ENCODE results near the gene DHX16.
A peak's percentile ranks its signal among the peaks of the same experiment; 100 is the strongest.

- TF ChIP-seq CTCF (conservative IDR thresholded peaks at IDR 0.05; ENCODE audit: low read depth, low read length) (peak; percentile 54), POLR2A (IDR thresholded peaks at IDR 0.05; ENCODE audit: low read depth, low read length) (peak; percentile 76), RCOR1 (IDR thresholded peaks at IDR 0.05; ENCODE audit: insufficient replicate concordance, low read length) (no peak), SMC3 (IDR thresholded peaks at IDR 0.05; ENCODE audit: low read depth, low read length) (no peak), RAD21 (IDR thresholded peaks at IDR 0.05; ENCODE audit: low read length) (no peak; the same call in 1 of the 2 replicates), MAZ (IDR thresholded peaks at IDR 0.05; ENCODE audit: borderline replicate concordance, low read depth, low read length) (peak; percentile 93; the same call in 1 of the 2 replicates), CEBPB (IDR thresholded peaks at IDR 0.05; ENCODE audit: low read depth, low read length) (no peak), CHD1 (IDR thresholded peaks at IDR 0.05; ENCODE audit: low read depth, low read length) (no peak; the same call in 1 of the 2 replicates), MXI1 (IDR thresholded peaks at IDR 0.05; ENCODE audit: borderline replicate concordance, low read depth, low read length) (peak; percentile 89; the same call in 1 of the 2 replicates)
Observed at GRCh38 chr6:30721198-30722024, 48.6 kb upstream of the DHX16 start.

All from IMR-90 (cell line).